Loucy (cell line): ENCODE data around the gene IL34.
A peak's percentile ranks its signal among the peaks of the same experiment; 100 is the strongest.

Experiments
- H2AFZ ChIP-seq: fragments of 200-600 bp; sonication (generic); 2 replicates; pipeline ENCODE4 v1.6.0; 2016; ENCODE audit warnings: antibody characterized with exemption, mild to moderate bottlenecking, low read length, moderate library complexity
- H3F3A ChIP-seq: fragments of 200-600 bp; 2 replicates; pipeline ENCODE4 v1.6.0; 2016; ENCODE audit warnings: antibody characterized with exemption, low read depth, mild to moderate bottlenecking
- H3K27me3 ChIP-seq: fragments of 200-600 bp; sonication (generic); 2 replicates; pipeline ENCODE4 v1.6.1; 2014; ENCODE audit warnings: low read length, mild to moderate bottlenecking; ENCODE audit not compliant: insufficient read depth, poor library complexity, severe bottlenecking
- H3K36me3 ChIP-seq: fragments of 200-600 bp; sonication (generic); 2 replicates; pipeline ENCODE4 v1.6.1; 2016; ENCODE audit warnings: low read length; ENCODE audit not compliant: insufficient read depth
- H3K4me1 ChIP-seq: fragments of 200-600 bp; sonication (generic); 2 replicates; pipeline ENCODE4 v1.5.1; 2014; ENCODE audit warnings: low read length, mild to moderate bottlenecking; ENCODE audit not compliant: insufficient read depth, poor library complexity, severe bottlenecking
- H3K4me2 ChIP-seq: fragments of 200-600 bp; sonication (generic); 2 replicates; pipeline ENCODE4 v1.6.0; 2014; ENCODE audit warnings: antibody characterized with exemption, low read length, low read depth, mild to moderate bottlenecking; ENCODE audit not compliant: poor library complexity, severe bottlenecking
- H3K4me3 ChIP-seq: fragments of 200-600 bp; sonication (generic); 2 replicates; pipeline ENCODE4 v1.5.1; 2014; ENCODE audit warnings: low read length, mild to moderate bottlenecking, mixed read lengths; ENCODE audit not compliant: poor library complexity, severe bottlenecking
- H3K79me2 ChIP-seq: fragments of 200-600 bp; sonication (generic); 2 replicates; pipeline ENCODE4 v1.6.1; 2014; ENCODE audit warnings: low read length; ENCODE audit not compliant: insufficient read depth
- H3K9ac ChIP-seq: fragments of 200-600 bp; sonication (generic); 2 replicates; pipeline ENCODE4 v1.6.0; 2014; ENCODE audit warnings: mild to moderate bottlenecking, low read depth, low read length, moderate library complexity; ENCODE audit not compliant: poor library complexity, severe bottlenecking
- H3K9me2 ChIP-seq: fragments of 200-600 bp; sonication (generic); replicated peaks from 2 replicates; pipeline ENCODE4 v1.6.1; 2016; ENCODE audit warnings: low read depth, low read length, mixed read lengths
- H3K9me3 ChIP-seq: fragments of 200-600 bp; sonication (generic); 2 replicates; pipeline ENCODE4 v1.6.1; 2014; ENCODE audit warnings: mild to moderate bottlenecking, antibody characterized with exemption, low read length, low read depth; ENCODE audit not compliant: insufficient read depth
- H4K20me1 ChIP-seq: fragments of 200-600 bp; sonication (generic); 2 replicates; pipeline ENCODE4 v1.6.0; 2014; ENCODE audit warnings: antibody characterized with exemption, low read length, mild to moderate bottlenecking; ENCODE audit not compliant: insufficient read depth, poor library complexity, severe bottlenecking
- EZH2phosphoT487 ChIP-seq: fragments of 200-600 bp; IDR thresholded peaks from 2 replicates; pipeline ENCODE4 v1.6.1; 2018; ENCODE audit warnings: antibody characterized with exemption, mild to moderate bottlenecking, moderate library complexity, borderline replicate concordance
- TF ChIP-seq, protein P1 (sequence below): fragments of 200-600 bp; sonication (generic); conservative IDR thresholded peaks from 2 replicates; pipeline ENCODE4 v1.5.1; 2014; ENCODE audit warnings: mild to moderate bottlenecking, antibody characterized with exemption, low read length

The IL34 gene

GRCh38 chr16:70653406-70653805, 7.0 kb downstream of the IL34 start:
- Histone ChIP-seq H3K9ac (no peak overlapping the region), H4K20me1 (no peaks in the 10 kb centered on the region), H2AFZ (peak overlapping the region; percentile 13; the same call in 1 of the 2 replicates), H3K4me2 (no peak overlapping the region), H3K9me3 (no peaks in the 10 kb centered on the region), H3K9me2 (no peaks in the 10 kb centered on the region), H3K27me3 (no peaks in the 10 kb centered on the region), H3K79me2 (no peaks in the 10 kb centered on the region), H3K36me3 (no peaks in the 10 kb centered on the region), H3K4me1 (no peaks in the 10 kb centered on the region), H3K4me3 (no peak overlapping the region), H3F3A (no peaks in the 10 kb centered on the region)
- TF ChIP-seq, protein P1, sequence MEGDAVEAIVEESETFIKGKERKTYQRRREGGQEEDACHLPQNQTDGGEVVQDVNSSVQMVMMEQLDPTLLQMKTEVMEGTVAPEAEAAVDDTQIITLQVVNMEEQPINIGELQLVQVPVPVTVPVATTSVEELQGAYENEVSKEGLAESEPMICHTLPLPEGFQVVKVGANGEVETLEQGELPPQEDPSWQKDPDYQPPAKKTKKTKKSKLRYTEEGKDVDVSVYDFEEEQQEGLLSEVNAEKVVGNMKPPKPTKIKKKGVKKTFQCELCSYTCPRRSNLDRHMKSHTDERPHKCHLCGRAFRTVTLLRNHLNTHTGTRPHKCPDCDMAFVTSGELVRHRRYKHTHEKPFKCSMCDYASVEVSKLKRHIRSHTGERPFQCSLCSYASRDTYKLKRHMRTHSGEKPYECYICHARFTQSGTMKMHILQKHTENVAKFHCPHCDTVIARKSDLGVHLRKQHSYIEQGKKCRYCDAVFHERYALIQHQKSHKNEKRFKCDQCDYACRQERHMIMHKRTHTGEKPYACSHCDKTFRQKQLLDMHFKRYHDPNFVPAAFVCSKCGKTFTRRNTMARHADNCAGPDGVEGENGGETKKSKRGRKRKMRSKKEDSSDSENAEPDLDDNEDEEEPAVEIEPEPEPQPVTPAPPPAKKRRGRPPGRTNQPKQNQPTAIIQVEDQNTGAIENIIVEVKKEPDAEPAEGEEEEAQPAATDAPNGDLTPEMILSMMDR, result no peak
- no peak for TF ChIP-seq EZH2phosphoT487

DNA sequence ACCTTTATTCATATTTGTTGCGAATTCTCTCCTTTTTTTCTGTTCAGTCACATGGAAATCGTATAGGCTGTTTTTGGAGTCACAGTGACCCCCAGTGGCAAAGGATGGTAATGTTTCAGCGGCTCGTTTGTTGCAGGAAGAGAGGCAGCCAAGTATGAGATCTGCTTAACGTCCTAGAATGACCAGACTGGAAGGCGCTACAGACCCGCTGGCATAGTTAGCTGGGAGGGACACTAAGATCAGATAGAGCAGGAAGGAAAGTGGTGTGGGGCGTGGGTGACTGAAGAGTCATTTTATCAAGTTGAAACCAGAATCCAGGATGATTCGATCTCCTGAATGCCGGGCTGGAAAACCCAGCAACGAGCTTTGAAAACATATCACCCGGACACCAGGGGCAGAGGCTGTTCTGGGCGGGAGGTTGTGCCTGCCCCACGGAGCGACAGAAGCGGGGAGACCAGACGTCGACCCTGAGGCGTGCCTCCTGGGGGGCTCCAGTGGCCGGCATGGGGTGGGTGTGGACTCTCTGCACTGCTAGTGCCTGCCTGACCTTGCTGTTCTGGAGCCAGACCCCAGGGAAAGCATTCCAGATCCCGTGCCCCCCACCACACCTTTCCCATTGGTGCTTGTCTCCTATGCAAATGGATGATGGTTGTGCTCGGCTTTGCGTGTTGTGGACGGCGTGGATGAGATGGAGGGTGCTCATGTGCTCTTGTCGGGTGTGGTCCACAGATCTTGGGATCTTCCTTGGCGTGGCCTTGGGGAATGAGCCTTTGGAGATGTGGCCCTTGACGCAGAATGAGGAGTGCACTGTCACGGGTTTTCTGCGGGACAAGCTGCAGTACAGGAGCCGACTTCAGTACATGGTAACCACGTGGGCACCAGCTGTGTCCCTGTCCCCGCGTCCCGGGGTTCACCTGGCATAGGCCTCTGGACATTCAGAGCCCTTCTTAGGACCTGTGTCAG, 7.7 kb downstream of the IL34 start:
- Histone ChIP-seq H3K9ac (no peak overlapping the region), H3K9me3 (no peaks in the 10 kb centered on the region), H3K4me1 (no peaks in the 10 kb centered on the region), H4K20me1 (no peaks in the 10 kb centered on the region), H3K4me3 (no peak overlapping the region), H3K9me2 (no peaks in the 10 kb centered on the region), H2AFZ (peak overlapping the region; percentile 67), H3K4me2 (no peak overlapping the region), H3F3A (no peaks in the 10 kb centered on the region), H3K27me3 (no peaks in the 10 kb centered on the region), H3K79me2 (no peaks in the 10 kb centered on the region), H3K36me3 (no peaks in the 10 kb centered on the region)
- TF ChIP-seq, protein P1, result peak; percentile 95
- TF ChIP-seq EZH2phosphoT487, result no peak

DNA sequence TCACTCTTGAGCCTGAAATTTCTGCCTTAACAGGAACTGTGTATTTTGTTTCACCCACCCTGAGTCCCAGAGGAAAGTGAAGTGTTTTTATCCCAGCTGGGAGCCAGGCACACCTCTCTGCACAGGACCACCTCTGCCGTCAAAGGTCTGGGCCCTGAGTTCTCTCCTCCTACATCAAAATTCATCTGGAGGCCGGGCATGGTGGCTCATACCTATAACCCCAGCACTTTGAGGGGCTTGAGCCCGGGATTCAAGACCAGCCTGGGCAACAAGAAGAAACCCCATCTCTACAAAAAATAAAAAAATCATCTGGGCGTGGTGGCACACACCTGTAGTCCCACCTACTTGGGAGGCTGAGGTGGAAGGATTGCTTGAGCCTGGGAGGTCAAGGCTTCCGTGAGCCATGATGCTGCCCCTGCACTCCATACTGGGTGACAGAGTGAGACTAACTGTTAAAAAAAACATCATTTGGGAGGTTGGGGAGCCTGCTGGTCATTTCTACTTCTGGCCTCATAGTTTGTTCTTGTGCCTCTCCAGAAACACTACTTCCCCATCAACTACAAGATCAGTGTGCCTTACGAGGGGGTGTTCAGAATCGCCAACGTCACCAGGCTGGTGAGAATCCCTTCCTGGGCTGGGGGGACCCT, 9.8 kb downstream of the IL34 start:
- H3K4me2 ChIP-seq, result no peak overlapping the region
- H3K9me2 ChIP-seq, result no peaks in the 10 kb centered on the region
- no peaks in the 10 kb centered on the region for H3K79me2 ChIP-seq
- H3K27me3 ChIP-seq, result no peaks in the 10 kb centered on the region
- no peak overlapping the region for H3K4me3 ChIP-seq
- no peaks in the 10 kb centered on the region for H3K9me3 ChIP-seq
- no peaks in the 10 kb centered on the region for H4K20me1 ChIP-seq
- H3K36me3 ChIP-seq, result no peaks in the 10 kb centered on the region
- no peaks in the 10 kb centered on the region for H3K4me1 ChIP-seq
- H3F3A ChIP-seq, result no peaks in the 10 kb centered on the region
- no peak for TF ChIP-seq EZH2phosphoT487
- TF ChIP-seq, protein P1, result no peak
- no peak overlapping the region for H2AFZ ChIP-seq
- no peak overlapping the region for H3K9ac ChIP-seq
